PC-9 (cell line): ENCODE measurements around the gene MOK.

Experiments
- EZH2 ChIP-seq: fragments of 200-600 bp; sonication (generic); IDR thresholded peaks from 2 replicates; pipeline ENCODE4 v1.8.0; 2017; ENCODE audit warnings: antibody characterized with exemption, low read depth
- TF ChIP-seq, protein P1 (sequence below): fragments of 200-600 bp; sonication (generic); conservative IDR thresholded peaks from 2 replicates; pipeline ENCODE4 v1.6.1; 2017; ENCODE audit warnings: mixed run types, antibody characterized with exemption, mild to moderate bottlenecking, moderate library complexity

DNA sequence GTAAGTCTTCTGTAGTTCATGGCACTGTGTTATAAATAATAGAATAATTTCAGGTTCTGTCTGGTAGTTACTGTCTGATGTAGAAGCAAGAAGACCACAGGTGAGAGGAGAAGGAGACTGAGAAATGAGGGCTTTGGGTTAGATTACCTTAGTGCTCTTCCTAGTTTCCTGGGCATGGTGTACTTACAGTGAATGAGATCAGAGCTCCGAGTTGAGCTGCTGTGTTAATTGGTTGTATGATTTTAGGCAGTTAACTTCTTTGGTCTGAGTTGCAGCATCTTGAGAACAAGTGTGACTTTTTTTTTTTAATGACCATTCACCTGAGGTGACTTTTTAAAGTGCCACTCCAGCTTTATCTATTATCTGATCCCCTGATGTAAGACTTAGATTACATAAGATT lies 123.8 kb downstream of the MOK start:
- TF ChIP-seq, protein P1, sequence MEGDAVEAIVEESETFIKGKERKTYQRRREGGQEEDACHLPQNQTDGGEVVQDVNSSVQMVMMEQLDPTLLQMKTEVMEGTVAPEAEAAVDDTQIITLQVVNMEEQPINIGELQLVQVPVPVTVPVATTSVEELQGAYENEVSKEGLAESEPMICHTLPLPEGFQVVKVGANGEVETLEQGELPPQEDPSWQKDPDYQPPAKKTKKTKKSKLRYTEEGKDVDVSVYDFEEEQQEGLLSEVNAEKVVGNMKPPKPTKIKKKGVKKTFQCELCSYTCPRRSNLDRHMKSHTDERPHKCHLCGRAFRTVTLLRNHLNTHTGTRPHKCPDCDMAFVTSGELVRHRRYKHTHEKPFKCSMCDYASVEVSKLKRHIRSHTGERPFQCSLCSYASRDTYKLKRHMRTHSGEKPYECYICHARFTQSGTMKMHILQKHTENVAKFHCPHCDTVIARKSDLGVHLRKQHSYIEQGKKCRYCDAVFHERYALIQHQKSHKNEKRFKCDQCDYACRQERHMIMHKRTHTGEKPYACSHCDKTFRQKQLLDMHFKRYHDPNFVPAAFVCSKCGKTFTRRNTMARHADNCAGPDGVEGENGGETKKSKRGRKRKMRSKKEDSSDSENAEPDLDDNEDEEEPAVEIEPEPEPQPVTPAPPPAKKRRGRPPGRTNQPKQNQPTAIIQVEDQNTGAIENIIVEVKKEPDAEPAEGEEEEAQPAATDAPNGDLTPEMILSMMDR, result no peak
- TF ChIP-seq EZH2, result no peak
